ENCODE results near the gene SCARF2. TPM values are rescaled to one million over a fixed set of nuclear protein-coding genes. Genes with fewer than 3 reads are reported as not detected.

The SCARF2 gene
- total and polyA plus RNA-seq, 2 of the 8 experiments (the other 6 are each of a cell fraction or from before 2014, with no cell fraction given) = 4.2 to 9.8 TPM

GRCh38 chr22:20433191-20433590 lies 4.4 kb downstream of the SCARF2 start (continued):
- TF ChIP-seq SIX5 (IDR thresholded peaks at IDR 0.05; ENCODE audit: low read depth, low read length) = no peak
- no peak for TF ChIP-seq HDAC2 (IDR thresholded peaks at IDR 0.05; ENCODE audit: borderline replicate concordance in 1 of 2, low read depth in 2 of 2, low read length in 2 of 2)
- no peak for TF ChIP-seq SAP30 (IDR thresholded peaks at IDR 0.05; ENCODE audit: insufficient read depth, insufficient replicate concordance, low read length)
- TF ChIP-seq JUND (IDR thresholded peaks at IDR 0.05; ENCODE audit: low read length) = no peak
- TF ChIP-seq HDAC6 (IDR thresholded peaks at IDR 0.05; ENCODE audit: low read depth, low read length) = no peak
- TF ChIP-seq SP2 (IDR thresholded peaks at IDR 0.05; ENCODE audit: low read length) = no peak
